GM19324 (cell line): Measurements from ENCODE around the gene TUBD1.
"Not testable (repeated sequence)": the region's sequence is repeated elsewhere in the genome, so short reads cannot be mapped to it uniquely, and the experiment has no call there.

Source experiments
- ATAC-seq: cut with Tn5 transposase; IDR thresholded peaks from one replicate; pipeline ENCODE4 v1.9.1; 2021; ENCODE audit warnings: mild to moderate bottlenecking, moderate library complexity; ENCODE audit not compliant: unreplicated experiment, low FRiP score

Gene TUBD1

GRCh38 chr17:59892924-59893675 is at the start of gene TUBD1, which contains the start of gene RPS6KB1:
TUBD1 (minus strand) TSS chr17:59892943; CDS start chr17:59891002, 1,941 bp downstream.
RPS6KB1 (plus strand) TSS chr17:59893121; CDS start chr17:59893185, 64 bp downstream.
- ATAC-seq, result peak; percentile 89

GRCh38 chr17:59941131-59941530 is 48.4 kb upstream of the TUBD1 start:
- ATAC-seq, result no peak

GRCh38 chr17:59940697-59941096 is 48.0 kb upstream of the TUBD1 start:
- ATAC-seq, result not testable (repeated sequence)

- ATAC-seq, result not testable (repeated sequence)
Measured at GRCh38 chr17:59933317-59933716, 40.6 kb upstream of the TUBD1 start.

- not testable (repeated sequence) for ATAC-seq
Measured at GRCh38 chr17:59930768-59931167, 38.0 kb upstream of the TUBD1 start.

GRCh38 chr17:59930121-59930520 is 37.4 kb upstream of the TUBD1 start:
- ATAC-seq, result not testable (repeated sequence)

GRCh38 chr17:59920637-59921036 is 27.9 kb upstream of the TUBD1 start:
- ATAC-seq, result not testable (repeated sequence)

- ATAC-seq, result no peak
Measured at GRCh38 chr17:59916446-59916845, 23.7 kb upstream of the TUBD1 start.

GRCh38 chr17:59914274-59914854 is 21.6 kb upstream of the TUBD1 start:
- no peak for ATAC-seq

- ATAC-seq, result no peak
Measured at GRCh38 chr17:59907467-59907866, 14.7 kb upstream of the TUBD1 start.

GRCh38 chr17:59903455-59903854 is 10.7 kb upstream of the TUBD1 start:
- ATAC-seq, result no peak

- no peak for ATAC-seq
Measured at GRCh38 chr17:59901604-59902003, 8.9 kb upstream of the TUBD1 start.

- no peak for ATAC-seq
Measured at GRCh38 chr17:59899099-59899498, 6.4 kb upstream of the TUBD1 start.

- ATAC-seq, result no peak
Measured at GRCh38 chr17:59897090-59897489, 4.3 kb upstream of the TUBD1 start.

GRCh38 chr17:59893676-59894100 is 945 bp upstream of the TUBD1 start:
- peak; percentile 1 for ATAC-seq

GRCh38 chr17:59892251-59892923 is 356 bp downstream of the TUBD1 start:
- peak; percentile 59 for ATAC-seq

- no peak for ATAC-seq
Measured at GRCh38 chr17:59890720-59891119, 2.0 kb downstream of the TUBD1 start.

GRCh38 chr17:59888145-59888750 is 4.5 kb downstream of the TUBD1 start:
- ATAC-seq, result no peak

- ATAC-seq, result no peak
Measured at GRCh38 chr17:59884861-59885260, 7.9 kb downstream of the TUBD1 start.

GRCh38 chr17:59878624-59879023 is 14.1 kb downstream of the TUBD1 start:
- no peak for ATAC-seq

- ATAC-seq, result no peak
Measured at GRCh38 chr17:59877965-59878364, 14.8 kb downstream of the TUBD1 start.
